Breast epithelium (tissue), 3 donors: ENCODE data around the gene FBLN2.

Source experiments
- POLR2AphosphoS5 ChIP-seq, 3 donors: sonication (generic); formaldehyde crosslinking; IDR thresholded peaks; one replicate each; pipeline ENCODE4 v1.6.1; 2017; ENCODE audit warnings: antibody characterized with exemption in 3 of 3
- TF ChIP-seq, protein P1 (sequence below), 3 donors: fragments of 450-650 bp; IDR thresholded peaks; one replicate each; pipeline ENCODE4 v1.5.1; 2016 to 2017; ENCODE audit warnings: antibody characterized with exemption in 3 of 3, mild to moderate bottlenecking in 3 of 3, moderate library complexity in 3 of 3

DNA sequence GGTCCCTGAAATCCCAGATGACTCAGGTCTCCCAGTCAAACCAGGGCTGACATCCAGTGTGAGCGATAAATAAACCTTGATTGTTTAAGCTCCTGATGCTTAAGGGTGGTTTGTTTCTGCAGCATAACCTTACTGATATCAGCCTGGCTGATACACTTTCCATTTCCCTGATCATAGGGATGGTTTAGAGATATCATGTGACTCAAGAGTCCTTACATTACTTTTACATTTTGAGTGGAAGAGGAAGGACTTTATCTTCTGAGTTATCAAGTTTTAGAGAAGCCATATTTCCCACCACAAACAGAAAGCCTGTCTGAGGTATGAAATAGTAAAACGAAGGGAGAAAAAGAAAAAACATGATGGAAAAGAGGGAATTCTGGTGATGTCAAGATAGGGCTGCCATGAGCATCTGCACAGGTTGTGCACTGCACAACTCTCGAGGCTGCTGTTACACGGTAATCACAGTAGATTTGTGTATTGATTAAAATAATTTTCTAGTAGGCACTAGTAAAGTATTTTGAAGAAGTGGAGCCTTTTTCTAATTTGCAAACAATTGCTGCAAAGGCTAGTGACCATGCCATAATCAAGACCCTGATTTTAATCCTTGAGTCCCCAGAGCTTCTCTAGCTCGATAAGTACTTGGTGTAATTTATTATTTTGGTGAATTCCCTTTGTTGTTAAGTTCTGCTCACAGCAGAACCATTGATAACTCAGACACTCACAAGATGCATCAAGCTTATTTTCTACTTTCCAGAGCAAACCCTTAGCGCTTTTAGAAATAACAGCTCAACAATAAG lies 34.1 kb upstream of the FBLN2 start:
- TF ChIP-seq, protein P1, sequence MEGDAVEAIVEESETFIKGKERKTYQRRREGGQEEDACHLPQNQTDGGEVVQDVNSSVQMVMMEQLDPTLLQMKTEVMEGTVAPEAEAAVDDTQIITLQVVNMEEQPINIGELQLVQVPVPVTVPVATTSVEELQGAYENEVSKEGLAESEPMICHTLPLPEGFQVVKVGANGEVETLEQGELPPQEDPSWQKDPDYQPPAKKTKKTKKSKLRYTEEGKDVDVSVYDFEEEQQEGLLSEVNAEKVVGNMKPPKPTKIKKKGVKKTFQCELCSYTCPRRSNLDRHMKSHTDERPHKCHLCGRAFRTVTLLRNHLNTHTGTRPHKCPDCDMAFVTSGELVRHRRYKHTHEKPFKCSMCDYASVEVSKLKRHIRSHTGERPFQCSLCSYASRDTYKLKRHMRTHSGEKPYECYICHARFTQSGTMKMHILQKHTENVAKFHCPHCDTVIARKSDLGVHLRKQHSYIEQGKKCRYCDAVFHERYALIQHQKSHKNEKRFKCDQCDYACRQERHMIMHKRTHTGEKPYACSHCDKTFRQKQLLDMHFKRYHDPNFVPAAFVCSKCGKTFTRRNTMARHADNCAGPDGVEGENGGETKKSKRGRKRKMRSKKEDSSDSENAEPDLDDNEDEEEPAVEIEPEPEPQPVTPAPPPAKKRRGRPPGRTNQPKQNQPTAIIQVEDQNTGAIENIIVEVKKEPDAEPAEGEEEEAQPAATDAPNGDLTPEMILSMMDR (IDR thresholded peaks at IDR 0.05), result no peak
- TF ChIP-seq POLR2AphosphoS5 (IDR thresholded peaks at IDR 0.05), result no peak
